Tibial artery (tissue), 4 donors: ENCODE measurements around the gene GRWD1.

Source experiments
- DNase-seq, 2 donors: peaks; one replicate each; pipeline ENCODE4 v3.0.0-alpha.2; 2019
- H3K27ac ChIP-seq, 2 donors: fragments of 200-600 bp; sonication (generic) in 1 of 2; 1 replicate in 1 of 2; 2 replicates in 1 of 2; pipeline ENCODE4 v1.5.1; 2018 to 2019; ENCODE audit warnings: mild to moderate bottlenecking in 1 of 2
- H3K27me3 ChIP-seq, 2 donors: fragments of 200-600 bp; sonication (generic) in 1 of 2; one replicate each; pipeline versions ENCODE4 v1.5.1 to v1.6.0; 2016 to 2019
- H3K36me3 ChIP-seq, 3 donors: fragments of 200-600 bp; sonication (generic) in 2 of 3; one replicate each; pipeline ENCODE4 v1.5.1; 2016 to 2019; ENCODE audit warnings: mild to moderate bottlenecking in 2 of 3
- H3K4me1 ChIP-seq, 4 donors: fragments of 200-600 bp; sonication (generic) in 2 of 4; 1 replicate in 3 of 4; 2 replicates in 1 of 4; pipeline ENCODE4 v1.5.1; 2016 to 2019
- H3K4me3 ChIP-seq, 2 donors: fragments of 200-600 bp; sonication (generic) in 1 of 2; 1 replicate in 1 of 2; 2 replicates in 1 of 2; pipeline ENCODE4 v1.5.1; 2018 to 2019; ENCODE audit warnings: mild to moderate bottlenecking in 2 of 2
- H3K9me3 ChIP-seq, 3 donors: fragments of 200-600 bp; sonication (generic) in 1 of 3; one replicate each; pipeline ENCODE4 v1.5.1; 2016 to 2019
- intact Hi-C: fragments of 100-400 bp; cut with DNase I; formaldehyde crosslinking; loops from one replicate; pipeline ENCODE4 v1.15.0; 2023; ENCODE audit warnings: low total_unique reads
- TF ChIP-seq, protein P1 (sequence below), 2 experiments: fragments of 200-600 bp in 1 of 2; fragments of 450-650 bp in 1 of 2; IDR thresholded peaks; one replicate each; pipeline ENCODE4 v1.5.1; 2017 to 2019; ENCODE audit warnings: antibody characterized with exemption in 2 of 2, mild to moderate bottlenecking in 1 of 2, moderate library complexity in 1 of 2

Gene GRWD1

DNA sequence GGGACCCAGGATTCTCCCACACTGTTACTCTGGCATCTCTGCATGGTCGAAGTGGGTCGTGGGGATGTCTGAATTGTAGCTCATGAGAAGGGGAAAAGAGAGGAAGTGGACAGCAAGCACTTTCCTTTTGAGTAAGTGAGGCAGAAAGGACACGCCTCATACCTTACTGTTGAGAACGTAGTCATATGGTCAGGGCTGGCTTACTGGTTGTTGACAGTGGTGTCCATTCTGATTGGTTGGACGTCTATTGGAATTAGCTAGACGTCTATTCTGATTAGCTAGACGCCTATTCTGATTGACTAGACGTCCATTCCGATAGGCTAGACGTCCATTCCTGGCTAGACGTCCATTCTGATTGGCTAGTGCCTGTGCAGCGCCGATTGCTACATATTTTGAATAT lies 39.9 kb upstream of the GRWD1 start:
- DNase-seq: no peak
- H3K9me3 ChIP-seq: no peaks in the 10 kb centered on the region
- intact Hi-C loops: loop anchor here (5.0 kb wide), 1 partner anchor 386 kb away; no protein-coding TSS in a partner anchor
- H3K27me3 ChIP-seq: peaks cover 0 to 37% of the 10 kb centered on the region in 2 donors
- TF ChIP-seq, protein P1, sequence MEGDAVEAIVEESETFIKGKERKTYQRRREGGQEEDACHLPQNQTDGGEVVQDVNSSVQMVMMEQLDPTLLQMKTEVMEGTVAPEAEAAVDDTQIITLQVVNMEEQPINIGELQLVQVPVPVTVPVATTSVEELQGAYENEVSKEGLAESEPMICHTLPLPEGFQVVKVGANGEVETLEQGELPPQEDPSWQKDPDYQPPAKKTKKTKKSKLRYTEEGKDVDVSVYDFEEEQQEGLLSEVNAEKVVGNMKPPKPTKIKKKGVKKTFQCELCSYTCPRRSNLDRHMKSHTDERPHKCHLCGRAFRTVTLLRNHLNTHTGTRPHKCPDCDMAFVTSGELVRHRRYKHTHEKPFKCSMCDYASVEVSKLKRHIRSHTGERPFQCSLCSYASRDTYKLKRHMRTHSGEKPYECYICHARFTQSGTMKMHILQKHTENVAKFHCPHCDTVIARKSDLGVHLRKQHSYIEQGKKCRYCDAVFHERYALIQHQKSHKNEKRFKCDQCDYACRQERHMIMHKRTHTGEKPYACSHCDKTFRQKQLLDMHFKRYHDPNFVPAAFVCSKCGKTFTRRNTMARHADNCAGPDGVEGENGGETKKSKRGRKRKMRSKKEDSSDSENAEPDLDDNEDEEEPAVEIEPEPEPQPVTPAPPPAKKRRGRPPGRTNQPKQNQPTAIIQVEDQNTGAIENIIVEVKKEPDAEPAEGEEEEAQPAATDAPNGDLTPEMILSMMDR (IDR thresholded peaks at IDR 0.05): no peak
- no peaks in the 10 kb centered on the region for H3K4me1 ChIP-seq
- H3K27ac ChIP-seq: no peak overlapping the region
- H3K36me3 ChIP-seq: peaks cover 0 to 4% (median 0%) of the 10 kb centered on the region in 3 donors
- no peak overlapping the region for H3K4me3 ChIP-seq

DNA sequence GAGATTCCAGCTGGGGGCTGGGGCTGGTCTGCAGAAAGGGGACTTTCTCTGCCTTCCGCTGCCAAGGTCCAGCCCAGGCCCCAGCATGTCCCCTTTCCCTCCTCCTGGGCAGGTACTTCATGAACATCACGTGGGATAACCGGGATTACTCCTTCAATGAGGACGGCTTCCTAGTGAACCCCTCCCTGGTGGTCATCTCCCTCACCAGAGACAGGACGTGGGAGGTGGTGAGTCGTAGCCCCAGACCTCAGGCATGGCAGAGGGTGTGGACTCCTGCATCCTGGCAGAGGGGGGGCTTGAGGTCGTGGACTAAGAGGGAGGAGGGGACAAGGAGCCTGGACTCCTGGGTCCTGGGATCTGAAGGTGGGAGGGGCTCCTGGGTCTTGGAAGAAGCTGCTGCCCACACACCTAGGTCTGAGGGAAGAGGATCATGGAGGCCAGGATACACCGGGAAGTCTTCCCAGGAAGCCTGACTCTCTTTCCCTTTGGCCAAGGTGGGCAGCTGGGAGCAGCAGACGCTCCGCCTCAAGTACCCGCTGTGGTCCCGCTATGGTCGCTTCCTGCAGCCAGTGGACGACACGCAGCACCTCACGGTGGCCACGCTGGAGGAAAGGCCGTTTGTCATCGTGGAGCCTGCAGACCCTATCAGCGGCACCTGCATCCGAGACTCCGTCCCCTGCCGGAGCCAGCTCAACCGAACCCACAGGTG lies 31.8 kb upstream of the GRWD1 start:
- no peaks in the 10 kb centered on the region for H3K9me3 ChIP-seq
- TF ChIP-seq, protein P1 (IDR thresholded peaks at IDR 0.05): no peak
- H3K27me3 ChIP-seq: peaks cover 0 to 56% of the 10 kb centered on the region in 2 donors
- H3K4me1 ChIP-seq: peaks cover 0 to 16% (median 6%) of the 10 kb centered on the region in 4 donors
- intact Hi-C loops: loop anchor here (1.0 kb wide), 1 partner anchor 27 kb away; no protein-coding TSS in a partner anchor
- H3K36me3 ChIP-seq: no peaks in the 10 kb centered on the region
- DNase-seq: no peak
- H3K27ac ChIP-seq: no peak overlapping the region
- no peak overlapping the region for H3K4me3 ChIP-seq

DNA sequence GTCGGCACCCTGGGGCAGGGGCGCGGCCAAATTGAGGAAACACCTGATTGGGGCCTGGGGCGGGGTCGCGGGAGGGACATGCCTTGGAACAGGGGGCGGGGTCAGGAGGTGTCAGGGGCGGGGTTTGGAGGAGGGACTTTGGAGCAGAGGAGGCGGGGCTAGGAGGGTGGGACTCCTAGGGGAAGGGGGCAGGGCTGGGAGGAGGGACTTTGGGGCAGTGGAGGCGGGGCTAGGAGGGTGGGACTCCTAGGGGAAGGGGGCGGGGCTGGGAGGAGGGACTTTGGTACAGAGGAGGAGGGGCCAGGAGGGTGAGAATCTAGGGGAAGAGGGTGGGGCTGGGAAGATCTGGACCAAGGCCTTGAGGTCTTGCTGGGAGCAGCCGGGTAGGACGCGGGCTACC lies 30.4 kb upstream of the GRWD1 start:
- DNase-seq: peak; percentile 75 to 82
- H3K4me3 ChIP-seq: peak overlapping the region; percentile 18 to 22
- H3K4me1 ChIP-seq: peaks cover 0 to 16% (median 6%) of the 10 kb centered on the region in 4 donors
- TF ChIP-seq, protein P1 (IDR thresholded peaks at IDR 0.05): no peak
- peaks cover 0 to 49% of the 10 kb centered on the region in 2 donors for H3K27me3 ChIP-seq
- no peak overlapping the region for H3K27ac ChIP-seq
- H3K9me3 ChIP-seq: no peaks in the 10 kb centered on the region
- H3K36me3 ChIP-seq: no peaks in the 10 kb centered on the region
- intact Hi-C loops: no loop called here

DNA sequence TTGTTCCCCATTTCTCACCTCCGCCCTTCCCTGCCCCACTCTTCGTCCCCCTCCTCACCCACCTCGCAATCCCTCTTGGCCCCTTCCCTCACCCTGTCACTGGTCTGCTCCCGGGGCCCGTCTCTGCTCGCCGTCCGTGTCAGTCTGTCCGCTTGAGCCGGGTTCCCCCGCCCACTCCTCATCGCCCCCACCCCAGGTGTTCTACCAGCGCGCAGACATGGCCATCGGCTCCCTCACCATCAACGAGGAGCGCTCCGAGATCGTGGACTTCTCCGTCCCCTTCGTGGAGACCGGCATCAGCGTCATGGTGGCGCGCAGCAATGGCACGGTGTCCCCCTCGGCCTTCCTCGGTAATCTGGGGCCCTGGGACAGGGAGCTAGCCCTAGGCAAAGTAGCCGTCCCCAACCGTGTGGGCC lies 30.0 kb upstream of the GRWD1 start:
- Histone ChIP-seq H3K27me3 (peaks cover 0 to 47% of the 10 kb centered on the region in 2 donors), H3K4me3 (peak overlapping the region in 1 of 2 donors; percentile 22), H3K27ac (no peak overlapping the region), H3K9me3 (no peaks in the 10 kb centered on the region), H3K4me1 (peaks cover 0 to 16% (median 6%) of the 10 kb centered on the region in 4 donors), H3K36me3 (no peaks in the 10 kb centered on the region)
- DNase-seq: no peak
- intact Hi-C loops: no loop called here
- TF ChIP-seq, protein P1 (IDR thresholded peaks at IDR 0.05): no peak

DNA sequence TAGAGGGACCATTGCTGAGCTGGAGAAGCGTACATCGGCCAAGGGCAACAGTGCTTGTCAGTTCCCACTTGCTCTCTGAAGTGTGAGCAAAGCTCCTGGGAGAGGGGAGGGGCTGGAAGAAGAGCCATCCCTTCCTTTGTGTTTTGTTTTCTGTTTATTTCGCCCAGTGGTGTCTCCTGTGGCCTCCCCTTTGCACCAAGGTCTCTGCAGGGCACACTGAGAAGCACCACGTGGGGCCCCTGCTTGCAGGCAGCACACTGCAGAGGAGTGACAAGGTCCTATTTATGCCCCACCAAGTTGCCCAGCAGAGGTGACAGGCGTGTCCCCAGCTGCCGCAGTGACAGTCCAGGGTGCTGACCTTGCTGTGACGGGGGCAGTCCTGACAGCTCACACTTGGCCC lies 28.4 kb upstream of the GRWD1 start:
- no peak overlapping the region for H3K27ac ChIP-seq
- H3K36me3 ChIP-seq: no peaks in the 10 kb centered on the region
- no peaks in the 10 kb centered on the region for H3K9me3 ChIP-seq
- DNase-seq: no peak
- peaks cover 0 to 41% of the 10 kb centered on the region in 2 donors for H3K27me3 ChIP-seq
- peaks cover 0 to 16% (median 6%) of the 10 kb centered on the region in 4 donors for H3K4me1 ChIP-seq
- TF ChIP-seq, protein P1 (IDR thresholded peaks at IDR 0.05): no peak
- intact Hi-C loops: no loop called here
- no peak overlapping the region for H3K4me3 ChIP-seq
